GM12878 (cell line): Measurements from ENCODE around the gene TAPBP. TPM values are rescaled to one million over a fixed set of nuclear protein-coding genes. Genes with fewer than 3 reads are reported as not detected.

ENCODE experiments used
- BMI1 ChIP-seq: fragments of 450-650 bp; IDR thresholded peaks from 2 replicates; pipeline ENCODE4 v1.6.1; 2016; ENCODE audit warnings: mild to moderate bottlenecking, moderate library complexity, borderline replicate concordance
- CEBPZ ChIP-seq: fragments of 150-350 bp; IDR thresholded peaks from 2 replicates; pipeline ENCODE4 v1.6.1; 2016; ENCODE audit warnings: low read depth, low read length
- ELK1 ChIP-seq: IDR thresholded peaks from 2 replicates; pipeline ENCODE4 v1.6.1; 2012; ENCODE audit warnings: low read depth, low read length, improper control_type of control experiment
- EP300 ChIP-seq, 2 experiments: fragments of 150-350 bp in 1 of 2; IDR thresholded peaks; 2 replicates each; pipeline ENCODE4 v1.6.1; 2011 to 2012; ENCODE audit warnings: low read depth in 2 of 2, low read length in 2 of 2, borderline replicate concordance in 1 of 2, improper control_type of control experiment in 1 of 2, inconsistent platforms in 1 of 2; ENCODE audit not compliant: control insufficient read depth in 1 of 2
- HCFC1 ChIP-seq: fragments of 150-350 bp; IDR thresholded peaks from 2 replicates; pipeline ENCODE4 v1.6.1; 2014; ENCODE audit warnings: low read length
- HDAC2 ChIP-seq: fragments of 200-600 bp; sonication (generic); IDR thresholded peaks from 2 replicates; pipeline ENCODE4 v1.6.1; 2017
- JUND ChIP-seq: IDR thresholded peaks from 2 replicates; pipeline ENCODE4 v1.6.1; 2012; ENCODE audit warnings: low read depth, mild to moderate bottlenecking, low read length, improper control_type of control experiment, moderate library complexity
- MTA3 ChIP-seq: IDR thresholded peaks from 2 replicates; pipeline ENCODE4 v1.6.1; 2012; ENCODE audit warnings: low read length, inconsistent platforms, borderline replicate concordance
- MYB ChIP-seq: fragments of 150-350 bp; IDR thresholded peaks from 2 replicates; pipeline ENCODE4 v1.6.1; 2014; ENCODE audit warnings: mild to moderate bottlenecking, low read depth, low read length, borderline replicate concordance
- NFIC ChIP-seq: IDR thresholded peaks from 2 replicates; pipeline ENCODE4 v1.6.1; 2012; ENCODE audit warnings: low read depth, mild to moderate bottlenecking, inconsistent platforms, low read length, moderate library complexity
- NFYB ChIP-seq: IDR thresholded peaks from 2 replicates; pipeline ENCODE4 v1.6.1; 2011; ENCODE audit warnings: low read depth, mild to moderate bottlenecking, low read length, improper control_type of control experiment, moderate library complexity; ENCODE audit not compliant: insufficient read depth
- NRF1 ChIP-seq: conservative IDR thresholded peaks from 2 replicates; pipeline ENCODE4 v1.6.1; 2011; ENCODE audit warnings: mild to moderate bottlenecking, low read depth, low read length, improper control_type of control experiment
- PML ChIP-seq: IDR thresholded peaks from 2 replicates; pipeline ENCODE4 v1.6.1; 2012; ENCODE audit warnings: low read length, inconsistent platforms
- SPI1 ChIP-seq: IDR thresholded peaks from 2 replicates; pipeline ENCODE4 v1.6.1; 2011; ENCODE audit warnings: low read depth, mild to moderate bottlenecking, low read length, moderate library complexity, borderline replicate concordance; ENCODE audit not compliant: insufficient read depth
- TARDBP ChIP-seq: IDR thresholded peaks from 2 replicates; pipeline ENCODE4 v1.6.1; 2016; ENCODE audit warnings: borderline replicate concordance
- TCF3 ChIP-seq: IDR thresholded peaks from 2 replicates; pipeline ENCODE4 v1.6.1; 2012; ENCODE audit warnings: low read depth, mild to moderate bottlenecking, low read length, borderline replicate concordance; ENCODE audit not compliant: insufficient read depth
- ZNF384 ChIP-seq: IDR thresholded peaks from 2 replicates; pipeline ENCODE4 v1.6.1; 2012; ENCODE audit warnings: low read depth, mild to moderate bottlenecking, low read length, improper control_type of control experiment, borderline replicate concordance
- polyA plus RNA-seq, 11 experiments: library from polyadenylated mRNA; depleted of rRNA in 4 of 11; unstranded in 6 of 11; stranded (reverse) in 5 of 11; fragments of >200 nt; fragmentation: Nextera tagmentation in 4 of 11; fragmentation: Illumina TruSeq in 1 of 11; extraction: Ambion mirVana in 4 of 11; extraction: Trizol in 1 of 11; gene quantifications; 1 replicate in 1 of 11; 2 replicates in 10 of 11; pipeline versions ENCODE4 v1.2.1 to v1.2.3, GENCODE V29; 2011 to 2016; ENCODE audit warnings: inconsistent platforms in 2 of 11, missing spikeins in 2 of 11, low read depth in 1 of 11
- total RNA-seq, 4 experiments: library from RNA; depleted of rRNA in 3 of 4; stranded (reverse); fragments of >200 nt in 3 of 4; fragmentation: Illumina TruSeq in 1 of 4; extraction: Trizol in 1 of 4; gene quantifications; 2 replicates each; pipeline versions ENCODE4 v1.2.1 to v1.2.3, GENCODE V29; 2013 to 2021
- TF ChIP-seq, protein P1 (sequence below): fragments of 450-650 bp; formaldehyde crosslinking; IDR thresholded peaks from 2 replicates; pipeline ENCODE4 v1.5.0; 2022; ENCODE audit warnings: mild to moderate bottlenecking, missing genetic modification characterization
- TF ChIP-seq, protein P2 (sequence below): fragments of 450-650 bp; IDR thresholded peaks from 2 replicates; pipeline ENCODE4 v1.6.1; 2017; ENCODE audit warnings: low read depth, mild to moderate bottlenecking, moderate library complexity

TAPBP gene
- total and polyA plus RNA-seq, 10 of the 15 experiments (the other 5 are each of a cell fraction or from before 2014, with no cell fraction given) = 14.6 to 210 (median 78.1) TPM

GRCh38 chr6:33344701-33345697 lies 31.1 kb upstream of the TAPBP start (continued):
- TF ChIP-seq JUND = no peak
- TF ChIP-seq MYB = no peak
- no peak for TF ChIP-seq NFYB
- TF ChIP-seq EP300 (IDR thresholded peaks at IDR 0.05; ENCODE audit: borderline replicate concordance in 1 of 2, control insufficient read depth in 1 of 2, low read depth in 2 of 2, low read length in 2 of 2) = no peak
- TF ChIP-seq TARDBP = no peak
- TF ChIP-seq, protein P1, sequence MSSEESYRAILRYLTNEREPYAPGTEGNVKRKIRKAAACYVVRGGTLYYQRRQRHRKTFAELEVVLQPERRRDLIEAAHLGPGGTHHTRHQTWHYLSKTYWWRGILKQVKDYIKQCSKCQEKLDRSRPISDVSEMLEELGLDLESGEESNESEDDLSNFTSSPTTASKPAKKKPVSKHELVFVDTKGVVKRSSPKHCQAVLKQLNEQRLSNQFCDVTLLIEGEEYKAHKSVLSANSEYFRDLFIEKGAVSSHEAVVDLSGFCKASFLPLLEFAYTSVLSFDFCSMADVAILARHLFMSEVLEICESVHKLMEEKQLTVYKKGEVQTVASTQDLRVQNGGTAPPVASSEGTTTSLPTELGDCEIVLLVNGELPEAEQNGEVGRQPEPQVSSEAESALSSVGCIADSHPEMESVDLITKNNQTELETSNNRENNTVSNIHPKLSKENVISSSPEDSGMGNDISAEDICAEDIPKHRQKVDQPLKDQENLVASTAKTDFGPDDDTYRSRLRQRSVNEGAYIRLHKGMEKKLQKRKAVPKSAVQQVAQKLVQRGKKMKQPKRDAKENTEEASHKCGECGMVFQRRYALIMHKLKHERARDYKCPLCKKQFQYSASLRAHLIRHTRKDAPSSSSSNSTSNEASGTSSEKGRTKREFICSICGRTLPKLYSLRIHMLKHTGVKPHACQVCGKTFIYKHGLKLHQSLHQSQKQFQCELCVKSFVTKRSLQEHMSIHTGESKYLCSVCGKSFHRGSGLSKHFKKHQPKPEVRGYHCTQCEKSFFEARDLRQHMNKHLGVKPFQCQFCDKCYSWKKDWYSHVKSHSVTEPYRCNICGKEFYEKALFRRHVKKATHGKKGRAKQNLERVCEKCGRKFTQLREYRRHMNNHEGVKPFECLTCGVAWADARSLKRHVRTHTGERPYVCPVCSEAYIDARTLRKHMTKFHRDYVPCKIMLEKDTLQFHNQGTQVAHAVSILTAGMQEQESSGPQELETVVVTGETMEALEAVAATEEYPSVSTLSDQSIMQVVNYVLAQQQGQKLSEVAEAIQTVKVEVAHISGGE = no peak
- no peak for TF ChIP-seq NFIC
- no peak for TF ChIP-seq NRF1
- no peak for TF ChIP-seq HDAC2
- no peak for TF ChIP-seq PML
- no peak for TF ChIP-seq BMI1
- TF ChIP-seq CEBPZ = no peak
- 0 out of 2 replicates have a peak, but pooled peaks have one; percentile 39 for TF ChIP-seq TCF3
- no peak for TF ChIP-seq ELK1
- no peak for TF ChIP-seq HCFC1
- no peak for TF ChIP-seq MTA3
- TF ChIP-seq ZNF384 = no peak
- TF ChIP-seq SPI1 = no peak
- TF ChIP-seq, protein P2, sequence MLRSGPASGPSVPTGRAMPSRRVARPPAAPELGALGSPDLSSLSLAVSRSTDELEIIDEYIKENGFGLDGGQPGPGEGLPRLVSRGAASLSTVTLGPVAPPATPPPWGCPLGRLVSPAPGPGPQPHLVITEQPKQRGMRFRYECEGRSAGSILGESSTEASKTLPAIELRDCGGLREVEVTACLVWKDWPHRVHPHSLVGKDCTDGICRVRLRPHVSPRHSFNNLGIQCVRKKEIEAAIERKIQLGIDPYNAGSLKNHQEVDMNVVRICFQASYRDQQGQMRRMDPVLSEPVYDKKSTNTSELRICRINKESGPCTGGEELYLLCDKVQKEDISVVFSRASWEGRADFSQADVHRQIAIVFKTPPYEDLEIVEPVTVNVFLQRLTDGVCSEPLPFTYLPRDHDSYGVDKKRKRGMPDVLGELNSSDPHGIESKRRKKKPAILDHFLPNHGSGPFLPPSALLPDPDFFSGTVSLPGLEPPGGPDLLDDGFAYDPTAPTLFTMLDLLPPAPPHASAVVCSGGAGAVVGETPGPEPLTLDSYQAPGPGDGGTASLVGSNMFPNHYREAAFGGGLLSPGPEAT = peak; percentile 42; the same call in 1 of the 2 replicates
